Mammary epithelial cell (primary cell): ENCODE measurements around the gene AMBP.

ENCODE experiments used
- CTCF ChIP-seq, 2 donors: IDR thresholded peaks in 1 of 2; conservative IDR thresholded peaks in 1 of 2; 2 replicates each; pipeline ENCODE4 v1.5.1; 2011 to 2012; ENCODE audit warnings: inconsistent platforms in 2 of 2, low read length in 2 of 2, mild to moderate bottlenecking in 2 of 2, control low read depth in 1 of 2, low read depth in 1 of 2; ENCODE audit not compliant: insufficient read depth in 1 of 2; ENCODE audit errors: extremely low read depth in 1 of 2
- EZH2 ChIP-seq: IDR thresholded peaks from 2 replicates; pipeline ENCODE4 v1.6.1; 2012; ENCODE audit warnings: low read length, inconsistent platforms, borderline replicate concordance

GRCh38 chr9:114081441-114082016 lies 3.4 kb upstream of the AMBP start:
- TF ChIP-seq EZH2 (no peak), CTCF (conservative IDR thresholded peaks at IDR 0.05 in 1 of 2, IDR thresholded peaks at IDR 0.05 in 1 of 2; ENCODE audit: extremely low read depth in 1 of 2, insufficient read depth in 1 of 2, low read depth in 1 of 2, low read length in 2 of 2) (no peak)
